HepG2 (cell line): ENCODE data around the gene MCC.

ENCODE experiments used
- BHLHE40 ChIP-seq: IDR thresholded peaks from 2 replicates; pipeline ENCODE4 v1.6.1; 2011; ENCODE audit warnings: low read length, improper control_type of control experiment
- KDM1A ChIP-seq: IDR thresholded peaks from 2 replicates; pipeline ENCODE4 v1.6.1; 2016; ENCODE audit warnings: missing compliant biosample characterization
- MAFK ChIP-seq, 2 experiments: IDR thresholded peaks in 1 of 2; conservative IDR thresholded peaks in 1 of 2; 2 replicates each; pipeline ENCODE4 v1.6.1; 2011; ENCODE audit warnings: improper control_type of control experiment in 2 of 2, low read length in 2 of 2
- NR1H2 ChIP-seq: sonication (generic); formaldehyde crosslinking; IDR thresholded peaks from 2 replicates; pipeline ENCODE4 v1.8.1; 2022; ENCODE audit warnings: low read depth, missing genetic modification reagents, borderline replicate concordance
- PAWR ChIP-seq: sonication (generic); formaldehyde crosslinking; IDR thresholded peaks from 2 replicates; pipeline ENCODE4 v1.4.0; 2020; ENCODE audit warnings: missing genetic modification reagents, mild to moderate bottlenecking, borderline replicate concordance
- POLR2A ChIP-seq, 2 experiments: IDR thresholded peaks; 2 replicates each; pipeline ENCODE4 v1.6.1; 2011; ENCODE audit warnings: low read depth in 2 of 2, low read length in 2 of 2, mild to moderate bottlenecking in 1 of 2, moderate library complexity in 1 of 2; ENCODE audit not compliant: insufficient read depth in 1 of 2
- TF ChIP-seq, protein P1 (sequence below): sonication (generic); formaldehyde crosslinking; IDR thresholded peaks from 2 replicates; pipeline ENCODE4 v1.5.0; 2020; ENCODE audit warnings: missing genetic modification reagents
- TF ChIP-seq, protein P2 (sequence below): sonication (generic); formaldehyde crosslinking; IDR thresholded peaks from 2 replicates; pipeline ENCODE4 v1.9.0; 2021; ENCODE audit warnings: missing genetic modification reagents, borderline replicate concordance

DNA sequence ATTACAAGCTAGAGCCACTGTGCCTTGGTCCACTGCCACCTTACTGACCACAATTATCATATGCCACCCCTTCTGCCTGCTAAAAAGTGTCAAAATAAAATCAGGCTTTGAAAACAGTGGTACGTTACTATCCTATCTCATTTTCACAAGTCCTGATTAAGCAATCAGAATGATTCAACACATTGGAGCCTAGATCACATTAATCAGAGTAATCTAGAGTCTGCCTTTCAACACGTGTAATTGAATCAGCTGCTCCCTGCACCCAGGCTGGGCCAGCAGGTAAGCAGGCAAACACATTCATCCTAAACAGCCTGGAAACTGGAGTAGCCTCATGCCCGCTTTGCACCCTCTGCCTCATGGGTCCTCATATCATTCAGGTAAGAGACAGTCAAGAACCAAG, 325.5 kb downstream of the MCC start:
- TF ChIP-seq MAFK (conservative IDR thresholded peaks at IDR 0.05 in 1 of 2, IDR thresholded peaks at IDR 0.05 in 1 of 2; ENCODE audit: low read length in 2 of 2) (no peak), KDM1A (CRISPR knock-in tag) (no peak), PAWR (CRISPR knock-in tag) (no peak), POLR2A (IDR thresholded peaks at IDR 0.05; ENCODE audit: insufficient read depth in 1 of 2, low read depth in 2 of 2, low read length in 2 of 2) (no peak), BHLHE40 (no peak), NR1H2 (no peak)
- TF ChIP-seq, protein P1, sequence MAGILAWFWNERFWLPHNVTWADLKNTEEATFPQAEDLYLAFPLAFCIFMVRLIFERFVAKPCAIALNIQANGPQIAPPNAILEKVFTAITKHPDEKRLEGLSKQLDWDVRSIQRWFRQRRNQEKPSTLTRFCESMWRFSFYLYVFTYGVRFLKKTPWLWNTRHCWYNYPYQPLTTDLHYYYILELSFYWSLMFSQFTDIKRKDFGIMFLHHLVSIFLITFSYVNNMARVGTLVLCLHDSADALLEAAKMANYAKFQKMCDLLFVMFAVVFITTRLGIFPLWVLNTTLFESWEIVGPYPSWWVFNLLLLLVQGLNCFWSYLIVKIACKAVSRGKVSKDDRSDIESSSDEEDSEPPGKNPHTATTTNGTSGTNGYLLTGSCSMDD = no peak
- TF ChIP-seq, protein P2, sequence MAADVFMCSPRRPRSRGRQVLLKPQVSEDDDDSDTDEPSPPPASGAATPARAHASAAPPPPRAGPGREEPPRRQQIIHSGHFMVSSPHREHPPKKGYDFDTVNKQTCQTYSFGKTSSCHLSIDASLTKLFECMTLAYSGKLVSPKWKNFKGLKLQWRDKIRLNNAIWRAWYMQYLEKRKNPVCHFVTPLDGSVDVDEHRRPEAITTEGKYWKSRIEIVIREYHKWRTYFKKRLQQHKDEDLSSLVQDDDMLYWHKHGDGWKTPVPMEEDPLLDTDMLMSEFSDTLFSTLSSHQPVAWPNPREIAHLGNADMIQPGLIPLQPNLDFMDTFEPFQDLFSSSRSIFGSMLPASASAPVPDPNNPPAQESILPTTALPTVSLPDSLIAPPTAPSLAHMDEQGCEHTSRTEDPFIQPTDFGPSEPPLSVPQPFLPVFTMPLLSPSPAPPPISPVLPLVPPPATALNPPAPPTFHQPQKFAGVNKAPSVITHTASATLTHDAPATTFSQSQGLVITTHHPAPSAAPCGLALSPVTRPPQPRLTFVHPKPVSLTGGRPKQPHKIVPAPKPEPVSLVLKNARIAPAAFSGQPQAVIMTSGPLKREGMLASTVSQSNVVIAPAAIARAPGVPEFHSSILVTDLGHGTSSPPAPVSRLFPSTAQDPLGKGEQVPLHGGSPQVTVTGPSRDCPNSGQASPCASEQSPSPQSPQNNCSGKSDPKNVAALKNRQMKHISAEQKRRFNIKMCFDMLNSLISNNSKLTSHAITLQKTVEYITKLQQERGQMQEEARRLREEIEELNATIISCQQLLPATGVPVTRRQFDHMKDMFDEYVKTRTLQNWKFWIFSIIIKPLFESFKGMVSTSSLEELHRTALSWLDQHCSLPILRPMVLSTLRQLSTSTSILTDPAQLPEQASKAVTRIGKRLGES (CRISPR knock-in tag) = no peak
